ENCODE data around the gene ZFHX2. TPM values are rescaled to one million over a fixed set of nuclear protein-coding genes. Genes with fewer than 3 reads are reported as not detected.

Gene ZFHX2
- total RNA-seq, 1 donor from 2014 or later, result 9.9 TPM

- no peak for DNase-seq (ENCODE audit: low read depth, low spot score)
- no peaks in the 10 kb centered on the region for H3K27me3 Mint-ChIP-seq (ENCODE audit: low read depth)
- H3K27ac Mint-ChIP-seq (ENCODE audit: unreplicated experiment), result peak overlapping the region; percentile 47
- no peaks in the 10 kb centered on the region for H3K36me3 Mint-ChIP-seq (ENCODE audit: low read depth)
- H3K4me3 Mint-ChIP-seq, result no peak overlapping the region
- H3K9me3 Mint-ChIP-seq, result no peaks in the 10 kb centered on the region
- peak; percentile 32 for TF ChIP-seq CTCF (conservative IDR thresholded peaks at IDR 0.05)
- H3K4me1 Mint-ChIP-seq, result peaks cover 29% of the 10 kb centered on the region
Measured at GRCh38 chr14:23528555-23528954, 23.0 kb downstream of the ZFHX2 start.

- no peak for TF ChIP-seq CTCF (conservative IDR thresholded peaks at IDR 0.05)
- DNase-seq (ENCODE audit: low read depth, low spot score), result no peak
- no peaks in the 10 kb centered on the region for H3K9me3 Mint-ChIP-seq
- H3K36me3 Mint-ChIP-seq (ENCODE audit: low read depth), result no peaks in the 10 kb centered on the region
- peaks cover 25% of the 10 kb centered on the region for H3K4me1 Mint-ChIP-seq
- H3K27ac Mint-ChIP-seq (ENCODE audit: unreplicated experiment), result no peak overlapping the region
- H3K4me3 Mint-ChIP-seq, result no peak overlapping the region
- no peaks in the 10 kb centered on the region for H3K27me3 Mint-ChIP-seq (ENCODE audit: low read depth)
Measured at GRCh38 chr14:23525611-23526010, 26.0 kb downstream of the ZFHX2 start.

- Mint-ChIP-seq H3K27ac (ENCODE audit: unreplicated experiment) (peak overlapping the region; percentile 67), H3K4me3 (no peak overlapping the region), H3K4me1 (peaks cover 18% of the 10 kb centered on the region), H3K36me3 (ENCODE audit: low read depth) (no peaks in the 10 kb centered on the region), H3K9me3 (no peaks in the 10 kb centered on the region), H3K27me3 (ENCODE audit: low read depth) (no peaks in the 10 kb centered on the region)
- no peak for DNase-seq (ENCODE audit: low read depth, low spot score)
- TF ChIP-seq CTCF (conservative IDR thresholded peaks at IDR 0.05), result no peak
Measured at GRCh38 chr14:23524954-23525353, 26.6 kb downstream of the ZFHX2 start.

GRCh38 chr14:23523229-23524016 lies 28.1 kb downstream of the ZFHX2 start:
- Mint-ChIP-seq H3K4me3 (no peak overlapping the region), H3K9me3 (no peaks in the 10 kb centered on the region), H3K27ac (ENCODE audit: unreplicated experiment) (no peak overlapping the region), H3K36me3 (ENCODE audit: low read depth) (no peaks in the 10 kb centered on the region), H3K27me3 (ENCODE audit: low read depth) (no peaks in the 10 kb centered on the region), H3K4me1 (peaks cover 4% of the 10 kb centered on the region)
- TF ChIP-seq CTCF (conservative IDR thresholded peaks at IDR 0.05), result no peak
- no peak for DNase-seq (ENCODE audit: low read depth, low spot score)

GRCh38 chr14:23522643-23523198 lies 28.8 kb downstream of the ZFHX2 start:
- DNase-seq (ENCODE audit: low read depth, low spot score), result no peak
- H3K27me3 Mint-ChIP-seq (ENCODE audit: low read depth), result no peaks in the 10 kb centered on the region
- H3K4me1 Mint-ChIP-seq, result no peaks in the 10 kb centered on the region
- no peak overlapping the region for H3K4me3 Mint-ChIP-seq
- no peaks in the 10 kb centered on the region for H3K36me3 Mint-ChIP-seq (ENCODE audit: low read depth)
- H3K27ac Mint-ChIP-seq (ENCODE audit: unreplicated experiment), result no peak overlapping the region
- H3K9me3 Mint-ChIP-seq, result no peaks in the 10 kb centered on the region
- TF ChIP-seq CTCF (conservative IDR thresholded peaks at IDR 0.05), result no peak
